Breast epithelium (tissue), 3 donors: ENCODE data around the gene GPR62.

Experiments used
- POLR2A ChIP-seq: fragments of 450-650 bp; IDR thresholded peaks from one replicate; pipeline ENCODE4 v1.6.1; 2016; ENCODE audit warnings: antibody characterized with exemption, mild to moderate bottlenecking, moderate library complexity
- POLR2AphosphoS5 ChIP-seq, 3 donors: sonication (generic); formaldehyde crosslinking; IDR thresholded peaks; one replicate each; pipeline ENCODE4 v1.6.1; 2017; ENCODE audit warnings: antibody characterized with exemption in 3 of 3
- TF ChIP-seq, protein P1 (sequence below), 3 donors: fragments of 450-650 bp; IDR thresholded peaks; one replicate each; pipeline ENCODE4 v1.5.1; 2016 to 2017; ENCODE audit warnings: antibody characterized with exemption in 3 of 3, mild to moderate bottlenecking in 3 of 3, moderate library complexity in 3 of 3

DNA sequence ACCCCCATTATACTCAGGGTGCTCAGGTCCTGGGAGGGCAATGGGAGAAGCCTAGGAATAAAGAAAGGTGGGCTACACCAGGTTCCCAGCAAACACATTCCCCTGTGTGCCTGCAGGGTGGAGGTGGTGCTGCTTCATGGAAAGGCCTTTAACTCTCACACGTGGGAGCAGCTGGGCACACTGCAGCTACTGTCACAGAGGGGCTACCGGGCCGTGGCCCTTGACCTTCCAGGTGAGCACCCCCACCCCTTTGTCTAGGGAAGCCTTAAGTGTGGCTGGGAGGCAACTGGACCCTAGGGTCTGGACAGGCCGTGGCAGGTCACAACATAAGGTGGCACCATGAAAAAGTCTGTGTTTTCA, 22.9 kb downstream of the GPR62 start:
- TF ChIP-seq, protein P1, sequence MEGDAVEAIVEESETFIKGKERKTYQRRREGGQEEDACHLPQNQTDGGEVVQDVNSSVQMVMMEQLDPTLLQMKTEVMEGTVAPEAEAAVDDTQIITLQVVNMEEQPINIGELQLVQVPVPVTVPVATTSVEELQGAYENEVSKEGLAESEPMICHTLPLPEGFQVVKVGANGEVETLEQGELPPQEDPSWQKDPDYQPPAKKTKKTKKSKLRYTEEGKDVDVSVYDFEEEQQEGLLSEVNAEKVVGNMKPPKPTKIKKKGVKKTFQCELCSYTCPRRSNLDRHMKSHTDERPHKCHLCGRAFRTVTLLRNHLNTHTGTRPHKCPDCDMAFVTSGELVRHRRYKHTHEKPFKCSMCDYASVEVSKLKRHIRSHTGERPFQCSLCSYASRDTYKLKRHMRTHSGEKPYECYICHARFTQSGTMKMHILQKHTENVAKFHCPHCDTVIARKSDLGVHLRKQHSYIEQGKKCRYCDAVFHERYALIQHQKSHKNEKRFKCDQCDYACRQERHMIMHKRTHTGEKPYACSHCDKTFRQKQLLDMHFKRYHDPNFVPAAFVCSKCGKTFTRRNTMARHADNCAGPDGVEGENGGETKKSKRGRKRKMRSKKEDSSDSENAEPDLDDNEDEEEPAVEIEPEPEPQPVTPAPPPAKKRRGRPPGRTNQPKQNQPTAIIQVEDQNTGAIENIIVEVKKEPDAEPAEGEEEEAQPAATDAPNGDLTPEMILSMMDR (IDR thresholded peaks at IDR 0.05): no peak
- TF ChIP-seq POLR2A (no peak), POLR2AphosphoS5 (IDR thresholded peaks at IDR 0.05) (no peak)
